HepG2 (cell line): Measurements from ENCODE around the gene SNN. TPM values are rescaled to one million over a fixed set of nuclear protein-coding genes. Genes with fewer than 3 reads are reported as not detected.

Source experiments
- ADNP ChIP-seq: sonication (generic); formaldehyde crosslinking; IDR thresholded peaks from 2 replicates; pipeline ENCODE4 v1.4.0; 2020; ENCODE audit warnings: missing genetic modification reagents
- ARNTL ChIP-seq: sonication (generic); formaldehyde crosslinking; IDR thresholded peaks from 2 replicates; pipeline ENCODE4 v1.4.0; 2020; ENCODE audit warnings: mild to moderate bottlenecking, missing genetic modification reagents
- ATRX ChIP-seq: sonication (generic); formaldehyde crosslinking; IDR thresholded peaks from 2 replicates; pipeline ENCODE4 v1.4.0; 2020; ENCODE audit warnings: missing genetic modification reagents, borderline replicate concordance
- DR1 ChIP-seq: sonication (generic); formaldehyde crosslinking; IDR thresholded peaks from 2 replicates; pipeline ENCODE4 v1.8.0; 2021; ENCODE audit warnings: mild to moderate bottlenecking, missing genetic modification reagents, inconsistent platforms
- ETV6 ChIP-seq: sonication (generic); formaldehyde crosslinking; conservative IDR thresholded peaks from 2 replicates; pipeline ENCODE4 v1.4.0; 2020; ENCODE audit warnings: missing genetic modification reagents
- KLF11 ChIP-seq: IDR thresholded peaks from 2 replicates; pipeline ENCODE4 v1.6.1; 2016; ENCODE audit warnings: missing compliant biosample characterization
- RBM22 ChIP-seq: fragments of 200-400 bp; formaldehyde crosslinking; optimal IDR thresholded peaks from 2 replicates; pipeline ENCODE3; 2017; ENCODE audit warnings: mild to moderate bottlenecking, low read length, moderate library complexity
- STAT6 ChIP-seq: sonication (generic); formaldehyde crosslinking; IDR thresholded peaks from 2 replicates; pipeline ENCODE4 v1.4.0; 2020; ENCODE audit warnings: missing genetic modification reagents, mild to moderate bottlenecking, borderline replicate concordance
- TBX2 ChIP-seq: sonication (generic); formaldehyde crosslinking; IDR thresholded peaks from 2 replicates; pipeline ENCODE4 v1.5.0; 2020; ENCODE audit warnings: missing genetic modification reagents, mild to moderate bottlenecking, borderline replicate concordance
- ZBED4 ChIP-seq: sonication (generic); formaldehyde crosslinking; IDR thresholded peaks from 2 replicates; pipeline ENCODE4 v1.4.0; 2020; ENCODE audit warnings: missing genetic modification reagents, borderline replicate concordance
- ZNF160 ChIP-seq: sonication (generic); formaldehyde crosslinking; IDR thresholded peaks from 2 replicates; pipeline ENCODE4 v1.8.0; 2022; ENCODE audit warnings: mild to moderate bottlenecking, inconsistent platforms, missing genetic modification reagents
- ZNF205 ChIP-seq: IDR thresholded peaks from 2 replicates; pipeline ENCODE4 v1.6.1; 2018; ENCODE audit warnings: missing biosample characterization, missing genetic modification reagents
- ZNF776 ChIP-seq: sonication (generic); formaldehyde crosslinking; IDR thresholded peaks from 2 replicates; pipeline ENCODE4 v1.4.0; 2020; ENCODE audit warnings: mild to moderate bottlenecking, missing genetic modification reagents
- ZSCAN9 ChIP-seq: IDR thresholded peaks from 2 replicates; pipeline ENCODE4 v1.6.1; 2016; ENCODE audit warnings: borderline replicate concordance
- polyA plus RNA-seq, 8 experiments: library from polyadenylated mRNA; depleted of rRNA in 3 of 8; stranded (reverse) in 7 of 8; unstranded in 1 of 8; fragments of >200 nt; fragmentation: Illumina TruSeq in 4 of 8; extraction: Trizol in 4 of 8; gene quantifications; 2 replicates each; pipeline versions ENCODE4 v1.2.1 to v1.2.3, GENCODE V29; 2011 to 2016; ENCODE audit warnings: low read depth in 4 of 8, missing spikeins in 1 of 8, mixed read lengths in 1 of 8; ENCODE audit not compliant: insufficient read depth in 1 of 8
- total RNA-seq, 5 experiments: library from RNA; depleted of rRNA; stranded (reverse); fragments of >200 nt; fragmentation: Illumina TruSeq; extraction: Trizol; gene quantifications; 2 replicates each; pipeline ENCODE4 v1.2.3, GENCODE V29; 2016; ENCODE audit warnings: low read depth in 1 of 5
- TF ChIP-seq, protein P1 (sequence below): sonication (generic); formaldehyde crosslinking; IDR thresholded peaks from 2 replicates; pipeline ENCODE4 v1.9.0; 2021; ENCODE audit warnings: missing genetic modification reagents, mild to moderate bottlenecking, borderline replicate concordance
- TF ChIP-seq, protein P2 (sequence below): IDR thresholded peaks from 2 replicates; pipeline ENCODE4 v1.6.1; 2012; ENCODE audit warnings: inconsistent platforms

SNN gene
- total and polyA plus RNA-seq, 2 of the 13 experiments (the other 11 are each of a cell fraction or from before 2014, with no cell fraction given), result 5.2 to 8.4 TPM

GRCh38 chr16:11675561-11676511 is 7.6 kb downstream of the SNN start (continued):
- TF ChIP-seq ADNP (CRISPR knock-in tag) (no peak), ZNF205 (peak; percentile 85), TBX2 (CRISPR knock-in tag) (peak; percentile 36; the same call in 1 of the 2 replicates), STAT6 (no peak), ATRX (CRISPR knock-in tag) (no peak), KLF11 (CRISPR knock-in tag) (0 out of 2 replicates have a peak, but pooled peaks have one; percentile 40), ZNF160 (CRISPR knock-in tag) (peak; percentile 23; the same call in 1 of the 2 replicates), ZBED4 (CRISPR knock-in tag) (peak; percentile 67; the same call in 1 of the 2 replicates), RBM22 (peak; percentile 78), DR1 (CRISPR knock-in tag) (no peak), ETV6 (CRISPR knock-in tag) (peak; percentile 63; the same call in 1 of the 2 replicates), ARNTL (peak; percentile 68), ZSCAN9 (CRISPR knock-in tag) (peak; percentile 62; the same call in 1 of the 2 replicates), ZNF776 (CRISPR knock-in tag) (no peak)
- TF ChIP-seq, protein P1, sequence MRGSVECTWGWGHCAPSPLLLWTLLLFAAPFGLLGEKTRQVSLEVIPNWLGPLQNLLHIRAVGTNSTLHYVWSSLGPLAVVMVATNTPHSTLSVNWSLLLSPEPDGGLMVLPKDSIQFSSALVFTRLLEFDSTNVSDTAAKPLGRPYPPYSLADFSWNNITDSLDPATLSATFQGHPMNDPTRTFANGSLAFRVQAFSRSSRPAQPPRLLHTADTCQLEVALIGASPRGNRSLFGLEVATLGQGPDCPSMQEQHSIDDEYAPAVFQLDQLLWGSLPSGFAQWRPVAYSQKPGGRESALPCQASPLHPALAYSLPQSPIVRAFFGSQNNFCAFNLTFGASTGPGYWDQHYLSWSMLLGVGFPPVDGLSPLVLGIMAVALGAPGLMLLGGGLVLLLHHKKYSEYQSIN (CRISPR knock-in tag), result no peak
- TF ChIP-seq, protein P2, sequence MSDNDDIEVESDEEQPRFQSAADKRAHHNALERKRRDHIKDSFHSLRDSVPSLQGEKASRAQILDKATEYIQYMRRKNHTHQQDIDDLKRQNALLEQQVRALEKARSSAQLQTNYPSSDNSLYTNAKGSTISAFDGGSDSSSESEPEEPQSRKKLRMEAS, result peak; percentile 88
